NCI-H2171 treated with DMSO at 0.1 percent for 48 hours (cell line): ENCODE measurements around the gene CXorf51B.
"Not testable (repeated sequence)": the region's sequence is repeated elsewhere in the genome, so short reads cannot be mapped to it uniquely, and the experiment has no call there.

ENCODE experiments used
- DNase-seq: peaks from one replicate; lab custom pipeline; 2025; lab: John Stamatoyannopoulos, UW

CXorf51B gene

DNA sequence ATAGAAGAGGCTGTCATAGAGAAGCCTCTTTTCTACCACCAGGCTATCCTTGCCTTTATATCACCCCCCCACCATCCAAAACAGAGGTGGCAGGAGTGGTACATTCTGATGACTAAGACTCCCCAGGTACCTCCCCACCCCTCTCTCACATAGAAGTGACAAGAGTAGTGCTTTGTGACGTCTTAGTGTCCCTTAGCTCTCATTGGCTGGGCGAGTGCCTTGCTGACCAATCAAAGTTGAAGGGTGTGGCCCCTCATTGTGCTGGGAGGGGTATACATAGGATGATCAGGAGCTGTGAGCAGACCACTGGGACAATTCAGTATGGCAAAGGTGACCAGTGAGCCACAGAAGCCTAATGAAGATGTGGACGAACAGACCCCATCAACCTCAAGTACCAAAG lies at the start of gene CXorf51B:
TSS of gene CXorf51B (plus strand) at position 301 of the 400 bp plus-strand sequence. CDS start at position 322, 21 bp downstream.
- DNase-seq: not testable (repeated sequence)

GRCh38 chrX:146814644-146815043 lies 5.1 kb downstream of the CXorf51B start, which contains the start of gene CXorf51A:
CXorf51A (minus strand) TSS chrX:146814744; CDS start chrX:146814723, 21 bp downstream.
- not testable (repeated sequence) for DNase-seq

DNA sequence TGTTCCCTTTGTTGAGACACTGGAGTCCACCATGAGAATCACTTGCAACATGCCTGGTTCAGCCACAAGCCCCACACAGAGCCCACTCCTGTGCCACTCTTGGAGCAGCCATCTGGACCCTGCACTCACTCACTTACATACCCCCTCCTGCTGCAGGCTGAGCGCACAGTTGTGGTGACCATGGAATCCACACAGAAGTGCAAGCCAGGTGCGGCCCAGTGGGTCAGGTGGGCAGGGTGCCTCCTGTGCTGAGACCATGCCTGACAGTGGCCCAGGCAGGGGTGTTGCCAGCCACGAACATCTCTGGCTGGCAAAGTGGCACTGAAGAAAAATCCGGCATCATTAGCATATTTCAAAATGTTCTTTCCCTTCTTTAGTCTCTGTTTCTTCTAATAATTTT lies 22.4 kb downstream of the CXorf51B start:
- DNase-seq: no peak

DNA sequence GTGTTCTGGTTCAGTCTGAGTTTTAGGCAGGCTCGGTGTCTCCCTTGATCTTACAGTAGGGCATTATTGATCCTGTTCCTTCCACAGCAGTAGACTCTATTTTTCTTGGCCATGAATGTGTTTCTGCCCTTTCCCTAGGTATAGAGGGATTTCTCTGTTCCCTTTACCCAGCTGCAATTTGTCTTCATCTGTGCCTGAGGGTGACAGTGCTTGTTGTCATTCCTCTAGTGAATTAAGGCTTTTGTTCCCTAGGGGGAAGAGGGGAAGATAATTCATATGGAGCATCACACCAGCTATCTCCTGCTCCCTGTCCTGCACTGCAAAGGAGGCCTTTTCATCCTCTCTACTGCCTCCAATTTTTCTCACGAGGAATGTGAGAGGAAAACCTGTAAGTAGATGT lies 44.7 kb downstream of the CXorf51B start:
- no peak for DNase-seq
